ENCODE measurements around the gene SELENBP1. TPM values are rescaled to one million over a fixed set of nuclear protein-coding genes. Genes with fewer than 3 reads are reported as not detected.

Gene SELENBP1
- total RNA-seq, 6 experiments from 2014 or later: 83.4 to 423 (median 208) TPM

GRCh38 chr1:151315565-151316235 is 56.8 kb downstream of the SELENBP1 start:
- ATAC-seq (no peak), DNase-seq (no peak)
- Histone ChIP-seq H3K27me3 (no peaks in the 10 kb centered on the region), H3K27ac (no peak overlapping the region), H3K36me3 (peaks cover 0 to 33% (median 9%) of the 10 kb centered on the region in 4 donors), H3K4me3 (no peak overlapping the region), H3K4me1 (peaks cover 6 to 42% (median 24%) of the 10 kb centered on the region in 4 donors), H3K9me3 (no peaks in the 10 kb centered on the region)
- 70% methylated on average over 8 of the region's 17 CpGs for WGBS (ENCODE audit: insufficient coverage, low coverage, low lambda C conversion rate, missing lambda C conversion rate)
- intact Hi-C loops (cut with DNase I): no loop called here
- TF ChIP-seq, protein P1, sequence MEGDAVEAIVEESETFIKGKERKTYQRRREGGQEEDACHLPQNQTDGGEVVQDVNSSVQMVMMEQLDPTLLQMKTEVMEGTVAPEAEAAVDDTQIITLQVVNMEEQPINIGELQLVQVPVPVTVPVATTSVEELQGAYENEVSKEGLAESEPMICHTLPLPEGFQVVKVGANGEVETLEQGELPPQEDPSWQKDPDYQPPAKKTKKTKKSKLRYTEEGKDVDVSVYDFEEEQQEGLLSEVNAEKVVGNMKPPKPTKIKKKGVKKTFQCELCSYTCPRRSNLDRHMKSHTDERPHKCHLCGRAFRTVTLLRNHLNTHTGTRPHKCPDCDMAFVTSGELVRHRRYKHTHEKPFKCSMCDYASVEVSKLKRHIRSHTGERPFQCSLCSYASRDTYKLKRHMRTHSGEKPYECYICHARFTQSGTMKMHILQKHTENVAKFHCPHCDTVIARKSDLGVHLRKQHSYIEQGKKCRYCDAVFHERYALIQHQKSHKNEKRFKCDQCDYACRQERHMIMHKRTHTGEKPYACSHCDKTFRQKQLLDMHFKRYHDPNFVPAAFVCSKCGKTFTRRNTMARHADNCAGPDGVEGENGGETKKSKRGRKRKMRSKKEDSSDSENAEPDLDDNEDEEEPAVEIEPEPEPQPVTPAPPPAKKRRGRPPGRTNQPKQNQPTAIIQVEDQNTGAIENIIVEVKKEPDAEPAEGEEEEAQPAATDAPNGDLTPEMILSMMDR (IDR thresholded peaks at IDR 0.05): no peak
- TF ChIP-seq POLR2A (IDR thresholded peaks at IDR 0.05): no peak

Other genes starting within 250 kb of the SELENBP1 start
- gene SEMA6C, start 226.1 kb downstream of the SELENBP1 start, total RNA-seq: 1 to 10 TPM in 5 of 6 experiments, under 1 TPM in 1; 0.87 to 8.3 (median 4.1) TPM
- gene TNFAIP8L2, start 216.1 kb downstream of the SELENBP1 start, total RNA-seq: 1 to 10 TPM; 1.1 to 4.2 (median 2.2) TPM
- gene LYSMD1, start 206.8 kb downstream of the SELENBP1 start, total RNA-seq: 1 to 10 TPM; 2.7 to 6.4 (median 4.5) TPM
- gene SCNM1, start 206.6 kb downstream of the SELENBP1 start, total RNA-seq: 10 to 100 TPM in 2 of 6 experiments, 1 to 10 TPM in 4; 7.5 to 13.2 (median 8.5) TPM
- not detected for gene TMOD4, start 196.7 kb downstream of the SELENBP1 start, total RNA-seq
- gene VPS72, start 182.5 kb downstream of the SELENBP1 start, total RNA-seq: 10 to 100 TPM; 10.0 to 19.2 (median 14.7) TPM
- 10 to 100 TPM; 13.9 to 22.1 (median 17.2) TPM for gene PIP5K1A, start 174.2 kb downstream of the SELENBP1 start, total RNA-seq
- 10 to 100 TPM; 72.2 to 95.6 (median 79.1) TPM for gene PSMD4, start 118.0 kb downstream of the SELENBP1 start, total RNA-seq
- gene ZNF687, start 90.4 kb downstream of the SELENBP1 start, total RNA-seq: 10 to 100 TPM in 3 of 6 experiments, 1 to 10 TPM in 3; 7.6 to 14.2 (median 10.1) TPM
- 10 to 100 TPM; 20.0 to 24.7 (median 22.7) TPM for gene PI4KB, start 45.3 kb downstream of the SELENBP1 start, total RNA-seq
- 10 to 100 TPM in 5 of 6 experiments, 1 to 10 TPM in 1; 9.8 to 23.0 (median 16.8) TPM for gene RFX5, start 25.5 kb downstream of the SELENBP1 start, total RNA-seq
- gene PSMB4, start 26.9 kb upstream of the SELENBP1 start, total RNA-seq: 100 to 1,000 TPM; 125 to 174 (median 151) TPM
- 10 to 100 TPM; 13.5 to 44.9 (median 29.9) TPM for gene POGZ, start 86.8 kb upstream of the SELENBP1 start, total RNA-seq
- gene CGN, start 138.7 kb upstream of the SELENBP1 start, total RNA-seq: 10 to 100 TPM; 15.9 to 65.4 (median 38.6) TPM
- 1 to 10 TPM; 1.6 to 8.0 (median 3.1) TPM for gene TUFT1, start 167.6 kb upstream of the SELENBP1 start, total RNA-seq
- 10 to 100 TPM; 14.9 to 21.4 (median 16.9) TPM for gene SNX27, start 239.3 kb upstream of the SELENBP1 start, total RNA-seq